Trophoblast cell (in vitro differentiated cells and primary cell): ENCODE results near the gene CBR3.

Source experiments
- DNase-seq, 2 donors: peaks; one replicate each; pipeline ENCODE4 v3.0.0-alpha.2; 2016
- H2AFZ ChIP-seq: 2 replicates; pipeline ENCODE4 v1.6.1; 2013; ENCODE audit warnings: low read length, moderate library complexity, mild to moderate bottlenecking; ENCODE audit not compliant: insufficient read depth, poor library complexity
- H2AK5ac ChIP-seq: 2 replicates; pipeline ENCODE4 v1.6.1; 2013; ENCODE audit warnings: mild to moderate bottlenecking, low read length
- H2BK120ac ChIP-seq: 2 replicates; pipeline ENCODE4 v1.6.1; 2013; ENCODE audit warnings: low read length, mild to moderate bottlenecking, moderate library complexity; ENCODE audit not compliant: insufficient read depth, poor library complexity
- H2BK12ac ChIP-seq: 2 replicates; pipeline ENCODE4 v1.6.1; 2013; ENCODE audit warnings: mild to moderate bottlenecking, low read length, moderate library complexity
- H2BK5ac ChIP-seq: 2 replicates; pipeline ENCODE4 v1.6.1; 2013; ENCODE audit warnings: low read length, low read depth, moderate library complexity, mild to moderate bottlenecking; ENCODE audit not compliant: poor library complexity
- H3K14ac ChIP-seq: 2 replicates; pipeline ENCODE4 v1.6.1; 2013; ENCODE audit warnings: mild to moderate bottlenecking, low read length
- H3K18ac ChIP-seq: 2 replicates; pipeline ENCODE4 v1.6.1; 2013; ENCODE audit warnings: mild to moderate bottlenecking, low read length
- H3K23ac ChIP-seq: 2 replicates; pipeline ENCODE4 v1.6.1; 2013; ENCODE audit warnings: low read length
- H3K27ac ChIP-seq: 2 replicates; pipeline ENCODE4 v1.5.1; 2013; ENCODE audit warnings: low read depth, mild to moderate bottlenecking, inconsistent platforms, low read length, moderate library complexity
- H3K27me3 ChIP-seq: 2 replicates; pipeline ENCODE4 v1.6.1; 2013; ENCODE audit warnings: inconsistent platforms, mild to moderate bottlenecking, low read length, moderate library complexity; ENCODE audit not compliant: insufficient read depth
- H3K36me3 ChIP-seq, 2 experiments: 1 replicate in 1 of 2; 2 replicates in 1 of 2; pipeline ENCODE4 v1.6.1; 2013; ENCODE audit warnings: low read length in 2 of 2, mild to moderate bottlenecking in 2 of 2, moderate library complexity in 1 of 2; ENCODE audit not compliant: insufficient read depth in 2 of 2, control insufficient read depth in 1 of 2
- H3K4ac ChIP-seq: 2 replicates; pipeline ENCODE4 v1.6.1; 2013; ENCODE audit warnings: low read depth, mild to moderate bottlenecking, low read length, moderate library complexity
- H3K4me1 ChIP-seq, 2 experiments: 1 replicate in 1 of 2; 2 replicates in 1 of 2; pipeline ENCODE4 v1.6.1; 2013; ENCODE audit warnings: low read length in 2 of 2, mild to moderate bottlenecking in 2 of 2, moderate library complexity in 1 of 2; ENCODE audit not compliant: insufficient read depth in 2 of 2, control insufficient read depth in 1 of 2
- H3K4me2 ChIP-seq: 2 replicates; pipeline ENCODE4 v1.6.1; 2013; ENCODE audit warnings: inconsistent platforms, mild to moderate bottlenecking, low read length, moderate library complexity
- H3K4me3 ChIP-seq: 2 replicates; pipeline ENCODE4 v1.5.1; 2013; ENCODE audit warnings: mild to moderate bottlenecking, low read depth, low read length, inconsistent platforms
- H3K79me1 ChIP-seq: one replicate; pipeline ENCODE4 v1.6.1; 2013; ENCODE audit warnings: low read length
- H3K79me2 ChIP-seq: 2 replicates; pipeline ENCODE4 v1.6.1; 2013; ENCODE audit warnings: low read length, mild to moderate bottlenecking; ENCODE audit not compliant: control insufficient read depth, insufficient read depth, poor library complexity
- H3K9ac ChIP-seq: 2 replicates; pipeline ENCODE4 v1.6.1; 2013; ENCODE audit warnings: mild to moderate bottlenecking, low read length
- H3K9me3 ChIP-seq: 2 replicates; pipeline ENCODE4 v1.6.1; 2013; ENCODE audit warnings: low read depth, mild to moderate bottlenecking, control low read depth, inconsistent platforms, low read length; ENCODE audit not compliant: insufficient read depth
- H4K12ac ChIP-seq: 2 replicates; pipeline ENCODE4 v1.6.1; 2013; ENCODE audit warnings: low read depth, mild to moderate bottlenecking, low read length, moderate library complexity
- H4K8ac ChIP-seq: 2 replicates; pipeline ENCODE4 v1.6.1; 2013; ENCODE audit warnings: low read depth, mild to moderate bottlenecking, low read length, moderate library complexity
- H4K91ac ChIP-seq: one replicate; pipeline ENCODE4 v1.6.1; 2013; ENCODE audit warnings: low read depth, mild to moderate bottlenecking, low read length, moderate library complexity
- WGBS: extraction: QIAGEN DNeasy Blood & Tissue Kit; methylation state at CpG from one replicate; pipeline ENCODE4 v1.1.7; 2013; ENCODE audit warnings: missing lambda C conversion rate; ENCODE audit not compliant: insufficient read length, insufficient coverage; ENCODE audit errors: extremely low coverage; 5-methylcytosine and 5-hydroxymethylcytosine counted together

The CBR3 gene

DNA sequence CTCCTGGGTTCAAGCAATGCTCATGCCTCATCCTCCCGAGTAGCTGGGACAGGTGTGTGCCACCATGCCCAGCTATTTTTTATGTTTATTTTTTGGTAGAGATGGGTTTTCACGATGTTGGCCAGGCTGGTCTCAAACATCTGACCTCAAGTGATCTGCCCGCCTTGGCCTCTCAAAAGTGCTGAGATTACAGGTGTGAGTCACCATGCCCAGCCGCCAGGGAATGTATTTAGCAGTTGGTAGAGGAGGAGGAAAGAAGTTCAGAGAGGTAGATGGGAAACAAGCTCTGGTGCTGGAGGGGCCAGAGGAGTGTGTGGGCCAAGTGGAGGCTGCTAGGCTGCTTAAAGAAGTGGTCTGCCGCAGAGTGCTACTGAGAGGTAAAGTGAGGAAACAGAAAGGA lies 27.8 kb downstream of the CBR3 start:
- WGBS, result no CpG with 5 or more reads among the region's 5 CpGs
- H3K4me2 ChIP-seq, result no peak overlapping the region
- no peaks in the 10 kb centered on the region for H3K79me1 ChIP-seq
- H3K9ac ChIP-seq, result no peak overlapping the region
- H3K4me3 ChIP-seq, result no peak overlapping the region
- peaks cover 5 to 9% of the 10 kb centered on the region in 2 experiments for H3K36me3 ChIP-seq
- H3K23ac ChIP-seq, result no peak overlapping the region
- no peak overlapping the region for H3K27ac ChIP-seq
- no peak overlapping the region for H2BK5ac ChIP-seq
- H2BK12ac ChIP-seq, result no peak overlapping the region
- H4K12ac ChIP-seq, result no peak overlapping the region
- no peak overlapping the region for H2AK5ac ChIP-seq
- H4K91ac ChIP-seq, result no peak overlapping the region
- no peak overlapping the region for H2AFZ ChIP-seq
- H3K79me2 ChIP-seq, result peaks cover 7% of the 10 kb centered on the region
- no peak overlapping the region for H3K14ac ChIP-seq
- H3K9me3 ChIP-seq, result no peaks in the 10 kb centered on the region
- H3K4me1 ChIP-seq, result peaks cover 14 to 15% of the 10 kb centered on the region in 2 experiments
- no peak overlapping the region for H2BK120ac ChIP-seq
- DNase-seq, result peak; percentile 61 to 72
- no peak overlapping the region for H4K8ac ChIP-seq
- H3K18ac ChIP-seq, result no peak overlapping the region
- H3K4ac ChIP-seq, result peak overlapping the region; percentile 58
- H3K27me3 ChIP-seq, result no peaks in the 10 kb centered on the region

DNA sequence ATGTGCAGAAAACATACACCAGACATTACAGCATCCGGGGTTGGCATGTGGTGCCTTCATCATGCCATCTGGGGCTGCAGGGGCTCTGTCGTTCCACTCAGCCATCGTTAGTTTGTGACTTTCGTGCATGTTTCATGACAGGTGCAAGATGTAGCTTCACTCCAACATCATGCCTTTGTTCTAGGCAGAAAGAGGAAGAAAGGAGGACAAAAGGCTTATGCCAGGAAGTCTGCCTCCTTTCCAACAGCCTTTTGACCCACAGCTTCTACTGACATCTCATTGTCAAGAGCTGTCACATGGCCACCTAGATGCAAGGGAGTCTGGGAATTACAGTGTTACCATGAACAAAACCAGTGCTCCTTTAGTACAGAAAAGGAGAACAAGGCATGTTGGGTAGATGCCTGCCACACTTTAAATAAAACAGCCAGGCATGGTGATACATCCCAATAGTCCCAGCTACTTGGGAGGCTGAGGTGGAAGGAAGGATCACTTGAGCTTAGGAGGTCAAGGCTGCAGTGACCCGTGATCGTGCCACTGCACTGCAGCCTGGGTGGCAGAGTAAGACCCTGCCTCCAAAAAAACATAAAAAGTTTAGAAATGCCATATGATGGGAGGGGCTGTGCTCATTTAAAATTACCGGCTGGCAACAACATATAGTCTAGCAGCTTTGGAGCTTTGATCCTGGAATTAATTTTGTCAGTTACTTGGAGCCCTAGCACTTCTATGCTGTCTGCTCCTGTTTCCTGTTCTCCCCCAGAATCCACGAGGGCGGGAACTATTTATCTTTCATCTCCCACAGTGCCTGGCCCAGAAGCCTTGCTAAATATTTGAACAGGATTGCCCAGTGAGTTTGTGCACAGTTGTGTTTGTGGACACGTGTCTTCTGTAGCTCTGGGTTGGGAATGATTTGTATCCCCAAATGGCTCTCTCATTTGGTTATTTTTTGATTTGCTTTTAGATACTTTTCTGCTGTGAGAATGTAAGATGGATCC lies 29.2 kb downstream of the CBR3 start:
- Histone ChIP-seq H3K18ac (no peak overlapping the region), H3K14ac (no peak overlapping the region), H3K9me3 (no peaks in the 10 kb centered on the region), H3K79me1 (no peaks in the 10 kb centered on the region), H2AFZ (no peak overlapping the region), H3K79me2 (peaks cover 7% of the 10 kb centered on the region), H3K23ac (no peak overlapping the region), H4K91ac (no peak overlapping the region), H3K27me3 (no peaks in the 10 kb centered on the region), H3K4ac (no peak overlapping the region), H3K4me1 (peaks cover 14 to 15% of the 10 kb centered on the region in 2 experiments), H4K12ac (no peak overlapping the region), H3K36me3 (peaks cover 5 to 12% of the 10 kb centered on the region in 2 experiments), H3K9ac (no peak overlapping the region), H3K4me2 (no peak overlapping the region), H3K27ac (no peak overlapping the region), H3K4me3 (no peak overlapping the region), H2BK5ac (no peak overlapping the region), H2AK5ac (no peak overlapping the region), H2BK12ac (no peak overlapping the region), H4K8ac (no peak overlapping the region), H2BK120ac (no peak overlapping the region)
- no peak for DNase-seq
- WGBS, result no CpG with 5 or more reads among the region's 10 CpGs

DNA sequence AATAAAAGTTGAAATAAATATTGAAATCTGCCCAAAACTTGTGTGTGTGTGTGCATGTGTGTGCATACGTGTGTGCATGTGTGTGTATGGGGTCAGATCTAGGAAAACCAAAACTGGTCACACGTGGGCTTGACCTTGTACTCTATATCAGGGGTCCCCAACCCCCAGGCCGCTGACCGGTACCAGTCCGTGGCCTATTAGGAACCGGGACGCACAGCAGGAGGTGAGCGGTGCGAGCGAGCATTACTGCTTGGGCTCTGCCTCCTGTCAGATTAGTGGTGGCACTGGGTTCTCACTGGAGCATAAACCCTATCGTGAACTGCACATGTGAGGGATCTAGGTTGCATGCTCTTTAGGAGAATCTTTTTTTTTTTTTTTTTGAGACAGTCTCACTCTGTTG lies 30.5 kb downstream of the CBR3 start:
- Histone ChIP-seq H2BK12ac (no peak overlapping the region), H3K23ac (no peak overlapping the region), H3K27ac (no peak overlapping the region), H2BK5ac (no peak overlapping the region), H2AK5ac (no peak overlapping the region), H3K4me2 (no peak overlapping the region), H2AFZ (no peak overlapping the region), H3K9me3 (peaks cover 3% of the 10 kb centered on the region), H3K79me1 (no peaks in the 10 kb centered on the region), H4K8ac (no peak overlapping the region), H3K79me2 (peaks cover 5% of the 10 kb centered on the region), H3K4ac (peak overlapping the region; percentile 15), H4K91ac (no peak overlapping the region), H3K4me3 (no peak overlapping the region), H3K27me3 (no peaks in the 10 kb centered on the region), H3K36me3 (peaks cover 13 to 21% of the 10 kb centered on the region in 2 experiments), H3K14ac (no peak overlapping the region), H3K18ac (peak overlapping the region; percentile 11), H3K4me1 (peaks cover 14 to 15% of the 10 kb centered on the region in 2 experiments), H2BK120ac (no peak overlapping the region), H3K9ac (no peak overlapping the region), H4K12ac (no peak overlapping the region)
- no CpG with 5 or more reads among the region's 11 CpGs for WGBS
- no peak for DNase-seq

DNA sequence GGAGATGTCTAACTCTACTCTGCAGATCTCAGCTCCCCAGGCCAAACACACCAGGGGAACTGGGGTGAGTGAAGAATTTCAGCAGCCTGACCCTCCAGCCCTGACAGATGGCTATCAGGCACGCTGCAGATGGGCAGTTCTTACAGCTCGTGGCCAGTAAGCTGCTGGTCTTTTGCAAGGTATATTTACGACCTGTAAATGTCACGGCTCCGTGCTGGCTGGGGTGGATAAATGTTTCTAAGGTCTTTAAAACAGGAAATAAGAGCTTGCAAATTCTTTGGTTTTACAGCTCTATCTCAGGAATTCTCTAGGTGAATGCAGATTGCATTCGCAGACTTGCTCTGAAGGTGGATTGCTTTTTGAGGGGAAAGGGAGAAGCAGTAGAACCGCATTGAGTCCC lies 31.8 kb downstream of the CBR3 start:
- H4K12ac ChIP-seq, result no peak overlapping the region
- no peaks in the 10 kb centered on the region for H3K79me1 ChIP-seq
- no peak overlapping the region for H4K8ac ChIP-seq
- no peak overlapping the region for H3K4ac ChIP-seq
- no peak overlapping the region for H4K91ac ChIP-seq
- H3K18ac ChIP-seq, result no peak overlapping the region
- H3K4me3 ChIP-seq, result no peak overlapping the region
- no peak overlapping the region for H2BK5ac ChIP-seq
- peak overlapping the region; percentile 79 for H3K27ac ChIP-seq
- H3K79me2 ChIP-seq, result peaks cover 4% of the 10 kb centered on the region
- H2BK120ac ChIP-seq, result no peak overlapping the region
- no peak overlapping the region for H2AK5ac ChIP-seq
- H2AFZ ChIP-seq, result no peak overlapping the region
- H3K9ac ChIP-seq, result no peak overlapping the region
- H3K4me2 ChIP-seq, result peak overlapping the region; percentile 1
- H3K4me1 ChIP-seq, result peaks cover 19 to 24% of the 10 kb centered on the region in 2 experiments
- no peaks in the 10 kb centered on the region for H3K27me3 ChIP-seq
- peaks cover 17 to 19% of the 10 kb centered on the region in 2 experiments for H3K36me3 ChIP-seq
- no peak overlapping the region for H3K23ac ChIP-seq
- H2BK12ac ChIP-seq, result no peak overlapping the region
- peak; percentile 75 to 84 for DNase-seq
- WGBS, result no CpG with 5 or more reads among the region's 7 CpGs
- H3K14ac ChIP-seq, result no peak overlapping the region
- peaks cover 3% of the 10 kb centered on the region for H3K9me3 ChIP-seq
